PFSK-1 (cell line): ENCODE results near the gene ELMO2.

Source experiments
- FOXP2 ChIP-seq: optimal IDR thresholded peaks from 2 replicates; pipeline ENCODE3; 2011; ENCODE audit warnings: borderline replicate concordance, control low read depth, inconsistent platforms; ENCODE audit not compliant: insufficient read depth; ENCODE audit errors: extremely low read length, extremely low read depth
- SIN3A ChIP-seq: IDR thresholded peaks from 2 replicates; pipeline ENCODE4 v1.6.1; 2012; ENCODE audit warnings: mild to moderate bottlenecking, low read length, moderate library complexity, borderline replicate concordance; ENCODE audit not compliant: insufficient read depth
- TAF1 ChIP-seq: IDR thresholded peaks from 2 replicates; pipeline ENCODE4 v1.6.1; 2012; ENCODE audit warnings: low read length, control low read depth, borderline replicate concordance; ENCODE audit not compliant: insufficient read depth

DNA sequence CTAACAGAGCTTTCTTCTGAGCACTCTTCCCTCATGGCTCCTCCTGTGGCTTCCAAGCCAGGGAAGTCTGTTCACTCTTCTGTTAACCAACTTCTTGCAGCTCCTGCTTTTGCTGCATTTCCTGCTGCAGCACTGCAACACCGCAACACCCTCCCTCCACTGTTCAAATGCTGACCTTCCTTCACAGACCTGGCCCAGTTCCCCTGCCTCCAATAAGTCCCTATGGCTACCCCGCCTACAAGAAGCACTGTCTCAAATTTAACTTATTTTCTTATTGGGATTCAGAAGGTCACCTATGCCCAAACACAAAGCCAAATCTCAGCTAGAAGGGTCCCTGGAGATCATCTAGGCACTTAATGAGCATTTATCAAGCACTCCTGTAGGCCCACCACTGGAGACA lies 44.6 kb downstream of the ELMO2 start:
- TF ChIP-seq SIN3A (no peak), TAF1 (no peak), FOXP2 (no peak)
